Panc1 (cell line): ENCODE measurements around the gene NPDC1. TPM values are rescaled to one million over a fixed set of nuclear protein-coding genes. Genes with fewer than 3 reads are reported as not detected.

Source experiments
- ATAC-seq: fragments of 200-7000 bp; cut with Tn5 transposase; 2 replicates; pipeline ENCODE4 v1.9.1; 2020; ENCODE audit warnings: mild to moderate bottlenecking, moderate library complexity
- BruUV-seq: library from RNA; stranded (reverse); fragments of 400-500 nt; replicated peaks from 2 replicates; lab custom pipeline; 2021; lab: Mats Ljungman, UMichigan
- CTCF ChIA-PET: fragments of 300-600 bp; sonication (Branson Sonifier 250); formaldehyde crosslinking; loops from one replicate; lab custom pipeline; 2022; ENCODE audit warnings: antibody characterized with exemption; lab: Charles Lee
- POLR2A ChIA-PET: fragments of 300-600 bp; sonication (Branson Sonifier 250); formaldehyde crosslinking; loops from one replicate; lab custom pipeline; 2022; ENCODE audit warnings: antibody characterized with exemption; lab: Charles Lee
- DNase-seq: peaks from one replicate; pipeline ENCODE4 v3.0.0-alpha.2; 2010; ENCODE audit warnings: low read depth, low spot score
- H3K27ac ChIP-seq: 2 replicates; pipeline ENCODE4 v1.5.1; 2011; ENCODE audit warnings: mild to moderate bottlenecking, low read length, inconsistent platforms
- H3K27me3 ChIP-seq: fragments of 200-500 bp; sonication (Bioruptor generic); 2 replicates; pipeline ENCODE4 v1.6.0; 2014; ENCODE audit warnings: low read length, inconsistent platforms; ENCODE audit not compliant: control insufficient read depth, insufficient read depth
- H3K36me3 ChIP-seq: fragments of 200-500 bp; sonication (Bioruptor generic); 2 replicates; pipeline ENCODE4 v1.5.1; 2014; ENCODE audit warnings: inconsistent platforms, mild to moderate bottlenecking, low read length, moderate library complexity; ENCODE audit not compliant: control insufficient read depth, insufficient read depth
- H3K4me1 ChIP-seq: 2 replicates; pipeline ENCODE4 v1.5.1; 2011; ENCODE audit warnings: inconsistent platforms, mild to moderate bottlenecking, low read length, moderate library complexity; ENCODE audit not compliant: control insufficient read depth, insufficient read depth
- H3K4me3 ChIP-seq, 2 experiments: 2 replicates each; pipeline ENCODE4 v1.5.1; 2011 to 2012; ENCODE audit warnings: low read depth in 2 of 2, low read length in 2 of 2, mild to moderate bottlenecking in 2 of 2, inconsistent platforms in 1 of 2, moderate library complexity in 1 of 2
- H3K9me3 ChIP-seq: fragments of 200-500 bp; sonication (Bioruptor generic); 2 replicates; pipeline ENCODE4 v1.5.1; 2014; ENCODE audit warnings: low read depth, mild to moderate bottlenecking, inconsistent platforms, low read length, moderate library complexity; ENCODE audit not compliant: control insufficient read depth, insufficient read depth
- CTCF ChIP-seq: fragments of 450-650 bp; IDR thresholded peaks from 2 replicates; pipeline ENCODE4 v1.5.1; 2017; ENCODE audit warnings: mild to moderate bottlenecking
- POLR2AphosphoS5 ChIP-seq: IDR thresholded peaks from 2 replicates; pipeline ENCODE4 v1.6.1; 2012; ENCODE audit warnings: mild to moderate bottlenecking, low read depth, low read length, moderate library complexity
- REST ChIP-seq, 2 experiments: IDR thresholded peaks; 2 replicates each; pipeline ENCODE4 v1.6.1; 2011 to 2012; ENCODE audit warnings: low read depth in 2 of 2, control low read depth in 1 of 2, low read length in 1 of 2, mild to moderate bottlenecking in 1 of 2, moderate library complexity in 1 of 2; ENCODE audit not compliant: insufficient read depth in 1 of 2
- SIN3A ChIP-seq: IDR thresholded peaks from 2 replicates; pipeline ENCODE4 v1.6.1; 2012; ENCODE audit warnings: low read depth, mild to moderate bottlenecking, low read length, moderate library complexity, borderline replicate concordance; ENCODE audit not compliant: insufficient read depth
- TCF7L2 ChIP-seq: IDR thresholded peaks from 2 replicates; pipeline ENCODE4 v1.6.1; 2011; ENCODE audit warnings: mild to moderate bottlenecking, low read depth, low read length, inconsistent platforms
- in situ Hi-C: cut with HindIII; loops from 2 replicates; pipeline ENCODE4 v1.10.0; 2016; ENCODE audit warnings: low sequenced_read_pairs, low pct_unique_long_range_greater_than_20kb
- intact Hi-C: fragments of 100-400 bp; cut with micrococcal nuclease; formaldehyde crosslinking; loops from one replicate; pipeline ENCODE4 v1.10.0; 2022; ENCODE audit not compliant: unreplicated experiment
- total RNA-seq: library from RNA; stranded (reverse); gene quantifications from one replicate; pipeline ENCODE4 v1.2.1, GENCODE V29; 2021; ENCODE audit not compliant: unreplicated experiment

The NPDC1 gene
- total RNA-seq, 1 experiment from 2014 or later = 43.5 TPM

- no peaks in the 10 kb centered on the region for H3K9me3 ChIP-seq
- no peak overlapping the region for H3K4me3 ChIP-seq
- no peaks in the 10 kb centered on the region for H3K36me3 ChIP-seq
- no peak for TF ChIP-seq CTCF
- TF ChIP-seq TCF7L2 = no peak
- TF ChIP-seq REST (IDR thresholded peaks at IDR 0.05; ENCODE audit: insufficient read depth in 1 of 2, low read depth in 2 of 2, low read length in 1 of 2) = no peak
- TF ChIP-seq SIN3A = no peak
- TF ChIP-seq POLR2AphosphoS5 = no peak
- H3K4me1 ChIP-seq = no peaks in the 10 kb centered on the region
- in situ Hi-C loops = no loop called here
- ChIA-PET POLR2A (no interaction called here), CTCF (no interaction called here)
- intact Hi-C loops = no loop called here
- H3K27me3 ChIP-seq = no peaks in the 10 kb centered on the region
- H3K27ac ChIP-seq = no peak overlapping the region
- BruUV-seq = no TSS peak
- DNase-seq (no peak), ATAC-seq (no peak)
Measured at GRCh38 chr9:137014166-137014565, 31.8 kb downstream of the NPDC1 start.

- intact Hi-C loops (no loop called here), in situ Hi-C loops (no loop called here)
- no peak overlapping the region for H3K4me3 ChIP-seq
- ATAC-seq (no peak), DNase-seq (no peak)
- no peak overlapping the region for H3K27ac ChIP-seq
- H3K9me3 ChIP-seq = no peaks in the 10 kb centered on the region
- H3K4me1 ChIP-seq = no peaks in the 10 kb centered on the region
- no peaks in the 10 kb centered on the region for H3K36me3 ChIP-seq
- TF ChIP-seq POLR2AphosphoS5 (no peak), REST (IDR thresholded peaks at IDR 0.05; ENCODE audit: insufficient read depth in 1 of 2, low read depth in 2 of 2, low read length in 1 of 2) (no peak), CTCF (no peak), SIN3A (no peak), TCF7L2 (no peak)
- no TSS peak for BruUV-seq
- POLR2A ChIA-PET = no interaction called here
- CTCF ChIA-PET = no interaction called here
- H3K27me3 ChIP-seq = no peaks in the 10 kb centered on the region
Measured at GRCh38 chr9:137013571-137013940, 32.4 kb downstream of the NPDC1 start.
